ENCODE data around the gene VPS9D1. TPM values are rescaled to one million over a fixed set of nuclear protein-coding genes. Genes with fewer than 3 reads are reported as not detected.

The VPS9D1 gene
- total RNA-seq, 1 experiment from 2014 or later, result 4.2 TPM

GRCh38 chr16:89711601-89712273, 9.0 kb downstream of the VPS9D1 start (continued):
- TF ChIP-seq HMGXB4 (CRISPR knock-in tag; IDR thresholded peaks at IDR 0.05) (no peak), CBFB (CRISPR knock-in tag; IDR thresholded peaks at IDR 0.05; ENCODE audit: low read depth) (no peak), AR (CRISPR knock-in tag; IDR thresholded peaks at IDR 0.05) (no peak), ZNF263 (CRISPR knock-in tag; IDR thresholded peaks at IDR 0.05; ENCODE audit: low read depth) (no peak), ZNF138 (CRISPR knock-in tag; conservative IDR thresholded peaks at IDR 0.05) (no peak), SP1 (CRISPR knock-in tag; conservative IDR thresholded peaks at IDR 0.05) (peak; percentile 56; the same call in 1 of the 2 replicates), ZNF671 (CRISPR knock-in tag; IDR thresholded peaks at IDR 0.05) (no peak), USF1 (CRISPR knock-in tag; IDR thresholded peaks at IDR 0.05) (peak; percentile 52; the same call in 1 of the 2 replicates), TEAD4 (CRISPR knock-in tag; IDR thresholded peaks at IDR 0.05) (no peak), NR3C1 (CRISPR knock-in tag; conservative IDR thresholded peaks at IDR 0.05; ENCODE audit: low read depth) (no peak), NFYB (CRISPR knock-in tag; conservative IDR thresholded peaks at IDR 0.05; ENCODE audit: low read depth) (0 out of 2 replicates have a peak, but pooled peaks have one; percentile 24), GTF2I (CRISPR knock-in tag; conservative IDR thresholded peaks at IDR 0.05) (no peak), FOXJ3 (CRISPR knock-in tag; IDR thresholded peaks at IDR 0.05; ENCODE audit: borderline replicate concordance) (no peak), SMAD4 (CRISPR knock-in tag; IDR thresholded peaks at IDR 0.05) (no peak), KAT7 (CRISPR knock-in tag; IDR thresholded peaks at IDR 0.05; ENCODE audit: borderline replicate concordance) (no peak), TP53 (CRISPR knock-in tag; IDR thresholded peaks at IDR 0.05) (no peak), GRHL2 (CRISPR knock-in tag; IDR thresholded peaks at IDR 0.05; ENCODE audit: insufficient replicate concordance, severe bottlenecking) (no peak), SMAD3 (CRISPR knock-in tag; IDR thresholded peaks at IDR 0.05; ENCODE audit: borderline replicate concordance) (no peak)
- TF ChIP-seq, protein P1, sequence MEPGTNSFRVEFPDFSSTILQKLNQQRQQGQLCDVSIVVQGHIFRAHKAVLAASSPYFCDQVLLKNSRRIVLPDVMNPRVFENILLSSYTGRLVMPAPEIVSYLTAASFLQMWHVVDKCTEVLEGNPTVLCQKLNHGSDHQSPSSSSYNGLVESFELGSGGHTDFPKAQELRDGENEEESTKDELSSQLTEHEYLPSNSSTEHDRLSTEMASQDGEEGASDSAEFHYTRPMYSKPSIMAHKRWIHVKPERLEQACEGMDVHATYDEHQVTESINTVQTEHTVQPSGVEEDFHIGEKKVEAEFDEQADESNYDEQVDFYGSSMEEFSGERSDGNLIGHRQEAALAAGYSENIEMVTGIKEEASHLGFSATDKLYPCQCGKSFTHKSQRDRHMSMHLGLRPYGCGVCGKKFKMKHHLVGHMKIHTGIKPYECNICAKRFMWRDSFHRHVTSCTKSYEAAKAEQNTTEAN (CRISPR knock-in tag; IDR thresholded peaks at IDR 0.05), result no peak
- TF ChIP-seq, protein P2, sequence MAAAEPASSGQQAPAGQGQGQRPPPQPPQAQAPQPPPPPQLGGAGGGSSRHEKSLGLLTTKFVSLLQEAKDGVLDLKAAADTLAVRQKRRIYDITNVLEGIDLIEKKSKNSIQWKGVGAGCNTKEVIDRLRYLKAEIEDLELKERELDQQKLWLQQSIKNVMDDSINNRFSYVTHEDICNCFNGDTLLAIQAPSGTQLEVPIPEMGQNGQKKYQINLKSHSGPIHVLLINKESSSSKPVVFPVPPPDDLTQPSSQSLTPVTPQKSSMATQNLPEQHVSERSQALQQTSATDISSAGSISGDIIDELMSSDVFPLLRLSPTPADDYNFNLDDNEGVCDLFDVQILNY (CRISPR knock-in tag; IDR thresholded peaks at IDR 0.05), result no peak
- TF ChIP-seq, protein P3, sequence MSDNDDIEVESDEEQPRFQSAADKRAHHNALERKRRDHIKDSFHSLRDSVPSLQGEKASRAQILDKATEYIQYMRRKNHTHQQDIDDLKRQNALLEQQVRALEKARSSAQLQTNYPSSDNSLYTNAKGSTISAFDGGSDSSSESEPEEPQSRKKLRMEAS (CRISPR knock-in tag; IDR thresholded peaks at IDR 0.05), result peak; percentile 90
- TF ChIP-seq, protein P4, sequence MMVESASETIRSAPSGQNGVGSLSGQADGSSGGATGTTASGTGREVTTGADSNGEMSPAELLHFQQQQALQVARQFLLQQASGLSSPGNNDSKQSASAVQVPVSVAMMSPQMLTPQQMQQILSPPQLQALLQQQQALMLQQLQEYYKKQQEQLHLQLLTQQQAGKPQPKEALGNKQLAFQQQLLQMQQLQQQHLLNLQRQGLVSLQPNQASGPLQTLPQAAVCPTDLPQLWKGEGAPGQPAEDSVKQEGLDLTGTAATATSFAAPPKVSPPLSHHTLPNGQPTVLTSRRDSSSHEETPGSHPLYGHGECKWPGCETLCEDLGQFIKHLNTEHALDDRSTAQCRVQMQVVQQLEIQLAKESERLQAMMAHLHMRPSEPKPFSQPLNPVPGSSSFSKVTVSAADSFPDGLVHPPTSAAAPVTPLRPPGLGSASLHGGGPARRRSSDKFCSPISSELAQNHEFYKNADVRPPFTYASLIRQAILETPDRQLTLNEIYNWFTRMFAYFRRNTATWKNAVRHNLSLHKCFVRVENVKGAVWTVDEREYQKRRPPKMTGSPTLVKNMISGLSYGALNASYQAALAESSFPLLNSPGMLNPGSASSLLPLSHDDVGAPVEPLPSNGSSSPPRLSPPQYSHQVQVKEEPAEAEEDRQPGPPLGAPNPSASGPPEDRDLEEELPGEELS (CRISPR knock-in tag; IDR thresholded peaks at IDR 0.05), result no peak
- TF ChIP-seq, protein P5, sequence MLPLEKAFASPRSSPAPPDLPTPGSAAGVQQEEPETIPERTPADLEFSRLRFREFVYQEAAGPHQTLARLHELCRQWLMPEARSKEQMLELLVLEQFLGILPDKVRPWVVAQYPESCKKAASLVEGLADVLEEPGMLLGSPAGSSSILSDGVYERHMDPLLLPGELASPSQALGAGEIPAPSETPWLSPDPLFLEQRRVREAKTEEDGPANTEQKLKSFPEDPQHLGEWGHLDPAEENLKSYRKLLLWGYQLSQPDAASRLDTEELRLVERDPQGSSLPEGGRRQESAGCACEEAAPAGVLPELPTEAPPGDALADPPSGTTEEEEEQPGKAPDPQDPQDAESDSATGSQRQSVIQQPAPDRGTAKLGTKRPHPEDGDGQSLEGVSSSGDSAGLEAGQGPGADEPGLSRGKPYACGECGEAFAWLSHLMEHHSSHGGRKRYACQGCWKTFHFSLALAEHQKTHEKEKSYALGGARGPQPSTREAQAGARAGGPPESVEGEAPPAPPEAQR (CRISPR knock-in tag; IDR thresholded peaks at IDR 0.05), result no peak
- TF ChIP-seq, protein P6, sequence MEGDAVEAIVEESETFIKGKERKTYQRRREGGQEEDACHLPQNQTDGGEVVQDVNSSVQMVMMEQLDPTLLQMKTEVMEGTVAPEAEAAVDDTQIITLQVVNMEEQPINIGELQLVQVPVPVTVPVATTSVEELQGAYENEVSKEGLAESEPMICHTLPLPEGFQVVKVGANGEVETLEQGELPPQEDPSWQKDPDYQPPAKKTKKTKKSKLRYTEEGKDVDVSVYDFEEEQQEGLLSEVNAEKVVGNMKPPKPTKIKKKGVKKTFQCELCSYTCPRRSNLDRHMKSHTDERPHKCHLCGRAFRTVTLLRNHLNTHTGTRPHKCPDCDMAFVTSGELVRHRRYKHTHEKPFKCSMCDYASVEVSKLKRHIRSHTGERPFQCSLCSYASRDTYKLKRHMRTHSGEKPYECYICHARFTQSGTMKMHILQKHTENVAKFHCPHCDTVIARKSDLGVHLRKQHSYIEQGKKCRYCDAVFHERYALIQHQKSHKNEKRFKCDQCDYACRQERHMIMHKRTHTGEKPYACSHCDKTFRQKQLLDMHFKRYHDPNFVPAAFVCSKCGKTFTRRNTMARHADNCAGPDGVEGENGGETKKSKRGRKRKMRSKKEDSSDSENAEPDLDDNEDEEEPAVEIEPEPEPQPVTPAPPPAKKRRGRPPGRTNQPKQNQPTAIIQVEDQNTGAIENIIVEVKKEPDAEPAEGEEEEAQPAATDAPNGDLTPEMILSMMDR (IDR thresholded peaks at IDR 0.05), result no peak
- TF ChIP-seq, protein P7, sequence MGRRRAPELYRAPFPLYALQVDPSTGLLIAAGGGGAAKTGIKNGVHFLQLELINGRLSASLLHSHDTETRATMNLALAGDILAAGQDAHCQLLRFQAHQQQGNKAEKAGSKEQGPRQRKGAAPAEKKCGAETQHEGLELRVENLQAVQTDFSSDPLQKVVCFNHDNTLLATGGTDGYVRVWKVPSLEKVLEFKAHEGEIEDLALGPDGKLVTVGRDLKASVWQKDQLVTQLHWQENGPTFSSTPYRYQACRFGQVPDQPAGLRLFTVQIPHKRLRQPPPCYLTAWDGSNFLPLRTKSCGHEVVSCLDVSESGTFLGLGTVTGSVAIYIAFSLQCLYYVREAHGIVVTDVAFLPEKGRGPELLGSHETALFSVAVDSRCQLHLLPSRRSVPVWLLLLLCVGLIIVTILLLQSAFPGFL (CRISPR knock-in tag; IDR thresholded peaks at IDR 0.05; ENCODE audit: borderline replicate concordance), result no peak

All from WTC11 (cell line).